HG02798 (cell line): ENCODE results near the gene MRGPRD.
"Not testable (repeated sequence)": the region's sequence is repeated elsewhere in the genome, so short reads cannot be mapped to it uniquely, and the experiment has no call there.

Experiments
- ATAC-seq: cut with Tn5 transposase; IDR thresholded peaks from one replicate; pipeline ENCODE4 v1.9.1; 2021; ENCODE audit warnings: mild to moderate bottlenecking; ENCODE audit not compliant: unreplicated experiment, poor library complexity

MRGPRD gene

DNA sequence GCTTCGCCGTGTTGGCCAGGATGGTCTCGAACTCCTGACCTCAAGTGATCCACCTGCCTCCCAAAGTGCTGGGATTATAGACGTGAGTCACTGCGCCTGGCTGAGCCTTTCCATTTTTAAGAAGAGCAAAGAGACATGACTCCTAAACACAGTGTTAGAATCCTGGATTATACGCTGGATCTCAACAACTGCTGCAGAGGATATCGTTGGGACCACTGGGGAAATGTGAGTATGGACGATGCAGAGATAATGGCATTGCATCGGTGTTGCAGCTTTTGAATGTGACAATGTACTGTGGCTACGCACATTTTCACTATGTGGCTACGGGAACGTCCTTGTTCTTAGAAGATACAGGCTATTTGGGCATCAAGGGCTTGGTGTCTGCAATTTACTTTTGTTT lies 26.0 kb upstream of the MRGPRD start:
- no peak for ATAC-seq

DNA sequence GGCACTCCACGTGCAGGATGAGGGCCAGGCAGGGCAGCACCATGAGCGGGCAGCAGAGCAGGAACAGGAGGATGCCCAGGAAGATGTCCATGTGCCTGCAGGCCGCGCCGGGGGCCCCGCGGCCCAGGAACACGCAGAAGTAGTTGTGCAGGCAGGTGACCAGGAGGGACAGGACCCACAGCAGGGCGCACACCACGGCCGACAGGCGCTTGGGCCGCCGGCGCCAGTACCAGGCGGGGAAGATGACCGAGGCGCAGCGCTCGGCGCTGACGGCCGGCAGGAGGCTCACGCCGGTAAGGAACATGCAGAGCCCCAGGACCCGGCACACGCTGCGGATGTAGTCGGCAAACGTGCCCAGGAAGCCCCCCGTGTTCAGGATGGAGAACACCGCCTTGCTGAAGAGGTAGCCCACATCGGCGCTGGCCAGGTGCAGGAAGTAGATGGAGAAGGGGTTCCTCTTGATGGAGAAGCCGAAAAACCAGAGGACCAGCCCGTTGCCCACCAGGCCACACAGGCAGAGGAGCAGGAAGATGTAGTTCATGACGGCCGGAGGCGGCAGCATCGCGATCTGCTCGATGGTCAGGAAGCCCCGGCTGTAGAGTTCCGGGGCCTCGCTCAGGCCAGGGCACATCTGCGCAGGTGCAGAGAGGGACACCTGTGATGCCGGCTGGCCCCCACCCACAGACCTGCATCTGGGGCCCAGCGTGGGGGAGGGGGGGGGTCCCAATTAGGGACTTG lies 25.0 kb upstream of the MRGPRD start:
- no peak for ATAC-seq

DNA sequence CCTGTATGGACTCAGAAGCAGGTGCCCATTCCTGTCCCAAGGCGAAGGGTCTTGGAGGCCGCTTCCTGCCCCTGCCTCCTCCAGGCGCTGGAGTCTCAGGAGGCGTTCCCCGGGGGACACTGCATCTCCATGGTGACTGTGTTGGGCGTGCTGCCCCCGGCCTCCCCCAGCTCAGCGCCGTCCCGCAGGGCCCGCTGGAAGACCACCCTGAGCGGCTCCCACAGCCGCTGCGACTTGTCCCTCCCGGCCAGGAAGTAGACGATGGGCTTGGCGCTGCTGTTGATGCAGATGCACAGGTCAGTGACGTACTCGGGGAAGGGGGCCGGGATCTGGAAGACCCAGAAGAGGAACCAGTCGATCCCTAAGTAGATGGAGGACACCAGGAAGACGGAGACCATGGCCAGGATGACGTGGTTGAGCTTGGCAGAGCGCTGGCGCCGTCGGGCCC lies 24.4 kb upstream of the MRGPRD start:
- no peak for ATAC-seq

DNA sequence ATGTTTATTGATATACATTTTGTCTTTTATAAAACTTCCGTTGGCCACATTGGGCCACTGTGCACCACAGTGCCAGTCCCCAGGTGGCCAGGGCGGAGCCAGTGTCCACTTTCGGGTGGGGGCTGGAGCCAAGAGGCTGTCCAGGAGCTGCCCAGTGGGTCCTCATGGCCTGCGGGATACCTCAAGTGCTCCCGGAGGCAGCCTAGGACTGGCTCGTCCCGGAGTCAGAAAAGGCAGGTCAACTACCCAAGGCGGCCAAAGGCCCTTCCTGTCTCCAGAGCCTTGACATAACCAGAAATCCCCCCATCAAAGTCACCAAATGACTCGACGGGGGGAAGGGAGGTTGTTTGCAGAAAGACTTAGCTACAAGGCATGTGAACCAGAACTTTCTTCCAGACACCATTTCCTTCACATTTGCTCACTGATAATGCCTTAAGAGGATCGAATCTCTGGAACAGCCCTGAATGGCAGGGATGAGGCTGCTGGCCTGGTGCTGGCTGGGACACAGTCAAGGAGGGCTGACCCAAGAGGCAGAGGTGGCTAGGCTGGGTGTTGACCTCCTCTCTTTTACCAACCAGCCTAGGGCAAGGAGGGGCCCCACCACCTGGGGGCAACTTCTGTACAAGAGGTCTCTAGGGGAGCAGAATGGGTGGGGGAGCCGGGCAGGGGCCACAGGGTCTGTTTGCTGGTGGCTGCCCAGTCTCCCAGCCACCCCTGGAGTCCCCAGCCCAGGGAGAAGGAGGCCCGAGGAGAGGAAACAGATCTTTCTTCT lies 23.8 kb upstream of the MRGPRD start:
- ATAC-seq: no peak

DNA sequence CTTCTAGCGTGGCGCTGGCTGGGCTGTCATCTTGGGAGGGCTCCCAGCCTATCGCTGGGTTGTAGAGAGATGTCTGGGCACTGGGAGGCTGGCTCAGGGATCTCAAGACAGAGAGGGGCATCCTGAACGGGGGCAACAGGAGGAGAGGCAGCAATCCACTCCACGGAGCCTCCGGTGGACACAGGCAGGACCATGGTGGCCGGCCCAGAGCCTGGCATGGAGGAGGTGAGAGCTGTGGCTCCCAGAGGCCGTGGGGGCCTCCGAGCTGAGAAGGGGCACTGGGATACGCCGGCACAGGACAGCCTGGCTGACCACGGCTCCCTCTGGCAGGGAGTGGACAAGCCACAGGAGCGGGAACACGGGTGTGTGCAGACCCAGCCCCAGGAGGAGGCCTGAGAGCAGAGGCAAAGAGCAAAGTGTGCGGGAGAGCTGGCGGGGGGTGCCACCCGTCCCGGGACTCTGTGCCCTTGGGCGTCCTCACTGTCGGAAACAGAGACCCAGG lies 23.1 kb upstream of the MRGPRD start:
- ATAC-seq: no peak

DNA sequence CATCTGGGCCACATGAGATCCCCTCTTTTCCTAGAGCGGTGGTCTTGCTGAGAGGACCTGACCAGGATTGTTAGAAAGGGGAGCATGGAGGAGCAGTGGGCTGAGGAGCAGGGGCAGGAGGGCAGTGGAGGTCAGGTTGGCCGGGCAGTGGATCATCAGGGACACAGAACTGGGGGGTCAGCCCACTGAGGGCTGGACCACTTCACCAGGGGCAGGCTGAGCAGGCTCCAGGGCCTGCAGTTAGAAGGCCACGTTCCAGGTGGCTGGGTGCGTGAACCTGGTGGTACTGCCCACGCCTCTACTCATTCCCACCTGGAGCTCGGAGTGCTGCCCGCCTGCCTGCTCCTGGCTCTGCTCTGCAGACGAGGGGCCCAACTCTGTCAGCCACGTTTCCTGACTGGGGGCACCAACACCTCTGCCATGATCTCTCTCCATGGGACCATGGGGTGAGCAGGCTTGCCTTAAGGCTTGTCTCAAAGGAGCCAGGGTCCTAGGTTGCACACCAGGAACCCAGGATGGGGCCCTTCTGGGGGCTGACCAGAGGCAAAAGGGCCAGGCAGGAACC lies 22.6 kb upstream of the MRGPRD start:
- no peak for ATAC-seq

DNA sequence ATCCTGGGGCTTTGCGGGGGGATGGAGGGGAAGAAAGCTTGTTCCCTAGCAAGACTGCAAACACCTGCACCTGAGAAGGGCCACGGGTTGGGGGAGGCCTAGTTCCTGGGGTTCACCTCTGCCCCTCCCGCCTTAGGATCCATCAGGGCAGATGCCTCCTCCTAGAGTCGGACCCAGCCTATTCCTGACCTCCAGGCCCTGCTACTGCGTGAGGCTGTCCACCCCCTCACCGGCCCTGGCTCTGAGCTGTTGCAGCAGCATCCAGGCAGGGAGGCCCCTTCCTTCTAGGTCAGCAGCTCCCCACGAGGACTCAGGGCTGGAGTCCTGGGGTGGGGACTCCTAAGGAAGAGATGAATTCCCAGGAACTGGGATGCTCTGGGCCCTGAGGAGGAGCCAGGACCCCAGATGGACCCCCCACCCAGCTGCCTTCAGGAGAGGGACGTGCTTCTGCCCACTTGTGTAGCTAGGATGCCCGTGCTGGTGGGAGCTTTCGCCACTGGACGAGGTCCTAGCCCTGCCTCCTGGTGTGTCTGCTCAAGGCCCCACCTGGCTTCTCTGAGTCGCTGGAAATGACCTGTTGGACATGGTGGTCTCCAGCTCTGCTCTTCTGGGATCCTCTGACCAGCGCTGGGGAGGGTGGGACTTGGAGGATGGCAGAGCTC lies 21.9 kb upstream of the MRGPRD start:
- no peak for ATAC-seq

DNA sequence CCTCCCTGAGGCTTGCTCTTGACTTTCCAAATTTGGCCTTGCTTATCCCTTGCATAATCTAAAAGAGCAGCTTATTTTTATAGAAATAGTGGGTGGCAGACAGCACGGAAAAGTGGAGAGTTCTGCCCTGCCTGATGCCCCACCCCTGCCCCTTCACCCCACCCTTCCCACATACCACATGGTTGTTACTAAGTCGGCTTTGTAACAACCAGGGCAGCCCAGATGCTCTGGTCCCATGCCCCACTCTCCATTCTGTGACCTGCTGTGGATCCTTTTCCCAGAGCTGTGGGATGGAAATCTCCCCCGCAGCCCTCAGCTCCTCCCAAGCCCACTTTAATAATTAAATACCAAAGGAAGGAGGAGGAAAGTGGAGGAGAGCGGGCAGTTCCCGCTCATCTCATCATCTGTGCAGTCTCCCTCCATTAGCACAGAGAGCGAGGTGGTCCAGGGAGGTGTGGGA lies 21.4 kb upstream of the MRGPRD start:
- ATAC-seq: no peak

DNA sequence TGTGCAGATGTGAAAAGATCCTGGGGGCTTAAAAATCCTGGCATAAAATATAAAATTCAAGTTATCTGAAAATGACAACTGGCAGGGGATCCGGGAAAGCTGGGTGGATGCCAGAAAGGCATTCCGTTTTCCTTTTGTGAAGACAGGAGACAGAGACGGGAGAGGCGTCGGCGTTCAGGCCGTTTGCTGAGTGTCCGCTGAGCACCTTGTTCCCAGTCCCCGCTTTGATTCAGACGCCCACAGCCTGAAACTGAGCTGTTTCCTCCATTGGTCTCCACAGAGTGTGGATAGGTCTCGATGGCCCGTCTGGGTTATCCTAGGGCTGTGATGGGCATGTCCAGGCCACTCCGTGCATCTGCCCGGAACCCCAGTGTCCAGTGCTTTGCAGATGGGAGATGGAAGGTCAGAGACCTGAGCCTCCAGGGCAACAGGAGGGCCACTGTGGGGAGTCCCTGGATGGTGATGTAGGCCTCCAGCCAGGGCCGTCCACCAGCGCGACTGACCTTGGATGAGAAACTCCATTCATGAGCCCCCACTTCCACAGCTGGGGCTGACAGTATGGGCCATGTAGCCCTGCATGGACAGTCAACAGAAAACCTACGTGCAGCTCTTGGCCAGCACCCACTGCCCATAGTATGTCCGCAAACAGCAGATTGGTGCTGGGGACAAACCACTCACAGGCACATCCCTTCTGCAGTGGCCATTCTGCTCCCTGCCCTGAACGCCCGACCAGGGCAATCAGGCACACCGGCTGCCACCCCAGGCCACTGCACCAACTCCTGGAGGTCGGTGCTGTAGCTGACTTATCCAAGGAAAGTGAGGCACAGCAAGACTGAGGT lies 20.7 kb upstream of the MRGPRD start:
- ATAC-seq: no peak

DNA sequence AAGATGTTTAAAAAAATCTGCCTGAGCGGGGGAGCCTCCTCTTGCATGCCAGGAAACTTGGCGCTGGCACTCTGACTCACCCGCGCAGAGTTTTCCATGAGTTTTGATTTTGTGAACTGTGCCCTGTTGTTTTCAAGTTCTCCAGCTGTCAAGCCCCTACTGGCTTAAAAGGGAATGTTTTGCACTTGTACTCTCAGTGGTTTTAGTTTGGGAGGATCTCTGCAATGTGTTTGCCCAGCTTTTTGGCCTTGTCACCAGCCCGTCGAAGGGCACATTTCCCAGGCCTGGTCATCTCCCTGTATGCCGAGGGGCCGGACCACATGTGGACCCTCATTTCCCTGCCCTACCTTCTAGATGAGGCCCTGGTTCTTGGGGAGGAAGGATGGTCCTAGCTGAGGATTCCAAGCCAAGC lies 20.1 kb upstream of the MRGPRD start:
- no peak for ATAC-seq

DNA sequence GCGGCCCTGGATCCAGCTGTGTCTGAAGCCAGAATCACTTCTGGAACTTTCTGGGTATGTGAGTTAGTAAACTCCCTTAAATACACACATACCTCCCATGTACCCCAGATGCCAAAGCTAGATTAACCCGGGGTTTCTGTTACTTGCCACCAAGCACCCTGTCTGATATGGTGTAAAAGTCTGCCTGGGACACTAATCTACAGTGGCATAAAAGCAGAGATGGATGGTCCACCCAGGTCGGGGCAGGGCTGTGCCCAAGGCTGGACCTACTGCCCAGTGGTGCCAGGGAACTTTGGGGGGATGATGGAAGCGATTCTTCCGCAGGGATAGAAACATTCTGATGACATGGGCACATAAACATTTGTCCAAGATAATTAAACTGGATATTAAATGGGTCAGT lies 19.6 kb upstream of the MRGPRD start:
- ATAC-seq: no peak

DNA sequence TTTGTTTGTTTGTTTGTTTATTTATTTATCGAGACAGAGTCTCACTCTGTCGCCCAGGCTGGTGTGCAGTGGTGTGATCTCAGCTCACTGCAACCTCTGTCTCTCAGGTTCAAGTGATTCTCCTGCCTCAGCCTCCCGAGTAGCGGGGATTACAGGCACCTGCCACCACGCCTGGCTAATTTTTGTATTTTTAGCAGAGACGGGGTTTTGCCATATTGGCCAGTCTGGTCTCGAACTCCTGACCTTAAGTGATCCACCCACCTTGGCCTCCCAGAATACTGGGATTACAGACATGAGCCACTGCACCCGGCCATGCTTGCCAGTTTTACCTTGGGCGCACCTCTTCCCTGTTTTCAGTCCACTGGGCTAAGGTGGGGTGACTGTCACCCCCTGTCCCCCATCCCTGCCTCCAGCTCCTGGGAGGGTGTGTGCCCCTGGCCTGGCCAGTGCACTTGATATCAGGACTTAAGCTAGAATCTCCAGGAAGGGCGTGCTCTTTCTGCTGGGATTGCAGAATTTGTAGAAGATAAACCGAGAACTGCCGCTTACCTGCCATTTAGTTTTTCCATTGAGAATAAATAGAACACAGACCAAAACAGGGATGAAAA lies 19.1 kb upstream of the MRGPRD start:
- not testable (repeated sequence) for ATAC-seq

DNA sequence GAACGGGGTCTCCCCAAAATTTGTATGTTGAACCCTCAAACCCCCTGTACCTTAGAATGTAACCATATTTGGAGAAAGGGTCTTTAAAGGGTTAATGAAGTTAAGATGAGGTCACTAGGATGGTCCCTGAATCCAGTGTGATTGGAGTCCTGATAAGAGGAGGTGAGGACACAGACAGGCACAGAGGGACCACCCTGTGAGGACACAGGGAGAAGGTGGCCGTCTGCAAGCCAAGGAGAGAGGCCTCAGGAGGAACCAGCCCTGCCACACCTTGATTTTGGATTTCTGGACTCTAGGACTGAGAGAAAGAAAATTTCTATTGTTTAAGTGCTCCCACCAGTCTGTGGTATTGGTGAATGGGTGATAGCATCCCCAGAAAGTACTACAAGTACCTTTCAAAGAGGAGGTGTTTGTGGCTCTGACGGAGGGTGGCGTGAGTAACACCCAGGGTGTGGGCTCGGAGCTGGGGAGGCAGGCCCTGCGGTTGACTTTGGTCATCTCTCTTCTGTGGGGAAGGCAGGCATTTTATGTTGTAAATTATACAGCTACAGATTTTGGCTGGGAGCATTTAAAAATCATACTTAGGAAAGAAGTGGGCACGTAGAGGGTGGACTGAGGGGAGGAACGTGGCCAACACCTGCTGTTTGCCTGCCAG lies 18.4 kb upstream of the MRGPRD start:
- no peak for ATAC-seq

DNA sequence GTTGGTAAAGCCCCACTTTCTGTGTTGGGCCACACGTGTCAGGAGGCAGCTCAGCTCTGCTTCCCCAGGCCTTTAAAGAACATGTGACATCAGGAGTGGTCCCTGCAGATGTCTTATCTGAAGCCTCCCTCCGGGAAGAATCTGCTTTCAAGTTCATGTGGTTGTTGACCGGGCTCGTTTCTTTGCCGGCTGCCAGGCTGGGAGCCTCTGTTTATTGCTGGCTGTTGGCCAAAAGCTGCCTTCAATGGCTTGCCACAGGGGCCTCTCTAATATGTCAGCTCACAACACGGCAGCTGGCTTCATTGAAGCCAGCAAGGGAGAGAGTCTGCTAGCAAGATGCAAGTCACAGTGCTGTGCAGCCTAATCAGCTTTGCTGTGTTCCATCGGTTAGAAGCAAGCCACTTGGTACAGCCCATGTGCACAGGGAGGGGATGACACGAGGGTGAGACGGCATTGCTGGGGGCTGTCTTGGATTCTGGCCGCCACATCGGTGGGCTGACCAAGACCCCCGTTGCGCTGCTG lies 17.7 kb upstream of the MRGPRD start:
- ATAC-seq: no peak

DNA sequence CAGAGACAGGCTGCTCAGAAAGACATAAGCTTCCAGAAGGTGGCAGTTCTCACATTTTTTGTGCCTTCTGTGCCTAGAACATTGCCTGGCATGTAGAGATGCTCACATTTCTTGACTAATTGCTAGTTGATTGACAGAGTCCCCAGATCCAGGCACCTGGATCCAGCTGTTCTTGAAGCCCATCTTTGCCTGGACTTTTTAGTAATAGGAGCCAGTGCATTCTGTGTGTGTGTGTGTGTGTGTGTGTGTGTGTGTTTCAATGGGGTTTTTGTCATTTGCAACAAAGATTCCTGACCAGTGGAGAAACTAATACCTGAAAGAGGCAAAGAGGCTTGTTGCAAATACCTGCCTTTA lies 17.2 kb upstream of the MRGPRD start:
- ATAC-seq: no peak

DNA sequence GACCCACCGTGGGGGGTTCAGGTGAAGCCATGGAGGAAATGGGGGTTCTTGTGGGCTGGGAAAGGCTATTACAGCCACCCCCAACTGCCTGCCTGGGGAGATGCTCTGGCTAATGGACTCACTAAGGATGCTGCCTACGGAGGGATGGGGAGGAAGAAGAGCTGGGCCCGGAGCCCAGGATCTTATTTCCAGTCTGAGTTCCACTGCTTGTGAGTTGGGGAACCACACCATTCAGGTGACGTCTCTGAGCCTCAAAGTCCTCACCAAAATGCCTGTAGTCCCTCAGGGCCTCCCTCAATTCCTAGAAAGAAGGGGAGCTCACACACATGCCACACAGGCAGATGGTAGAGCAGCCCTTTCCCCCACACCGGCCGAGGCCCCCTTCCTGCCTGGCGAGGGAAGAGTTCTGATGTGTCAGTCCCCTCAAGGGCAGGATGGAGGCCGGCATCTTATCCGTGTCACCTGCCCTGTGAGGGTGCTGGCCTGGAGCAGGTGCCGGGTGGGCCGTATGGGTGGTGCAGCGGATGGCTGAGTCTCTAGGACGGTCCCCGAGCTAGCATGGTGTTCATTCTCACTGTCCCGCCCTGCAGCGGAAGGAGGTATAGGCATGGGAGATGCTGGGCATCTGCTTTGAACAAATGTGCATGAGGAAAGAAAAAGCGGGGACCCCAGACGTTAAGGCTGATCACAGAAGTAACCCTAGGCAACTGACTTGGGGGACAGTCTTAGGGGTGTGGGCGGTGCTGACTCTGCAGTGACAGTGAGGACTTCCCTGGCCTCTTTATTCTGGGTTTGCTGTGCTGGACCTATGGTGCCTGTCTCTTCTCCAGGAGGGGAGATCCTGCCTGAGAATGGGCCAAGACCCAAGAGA lies 16.6 kb upstream of the MRGPRD start:
- ATAC-seq: no peak

DNA sequence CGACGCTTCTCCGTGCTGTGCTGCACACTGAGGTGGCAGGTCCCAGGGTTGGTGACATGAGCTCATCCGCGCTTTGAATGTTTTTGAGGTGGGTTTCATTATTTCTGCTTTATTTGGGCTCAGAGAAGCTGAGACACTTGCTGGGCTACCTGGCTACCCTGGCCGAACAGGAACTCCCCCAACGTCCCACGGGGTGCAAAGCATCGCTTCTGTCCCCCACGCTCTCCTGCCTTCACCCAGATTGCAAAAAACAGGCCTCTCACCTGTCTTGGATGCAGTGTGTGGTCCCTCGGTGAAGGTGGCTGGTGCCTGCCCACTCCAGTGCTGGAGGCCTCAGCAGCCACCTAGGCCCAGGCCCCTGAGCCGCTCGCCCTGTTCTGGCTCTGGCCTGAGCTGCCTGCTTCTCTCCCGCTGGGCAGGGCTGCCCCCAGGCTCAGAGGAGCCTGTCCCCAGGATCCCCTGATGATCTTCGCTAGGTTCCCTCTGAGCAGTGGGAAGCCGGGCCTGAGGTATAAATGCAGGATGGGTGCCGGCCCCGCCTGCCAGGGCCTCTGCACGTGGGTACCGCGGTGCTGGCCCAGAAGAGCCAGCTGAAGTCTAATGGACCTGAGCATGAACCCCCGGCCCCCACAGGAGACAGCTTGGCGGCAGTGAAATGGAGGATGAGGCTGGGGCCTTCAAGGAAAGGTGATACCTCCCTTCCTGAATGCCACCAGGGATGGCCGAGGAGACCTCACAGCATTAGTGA lies 15.8 kb upstream of the MRGPRD start:
- no peak for ATAC-seq
